Central memory CD8-positive, alpha-beta T cell (primary cell): ENCODE data around the gene HSPB6.
"Not testable (repeated sequence)": the region's sequence is repeated elsewhere in the genome, so short reads cannot be mapped to it uniquely, and the experiment has no call there.

Experiments used
- ATAC-seq: fragments of 150-1000 bp; cut with Tn5 transposase; replicated peaks from 2 replicates; pipeline ENCODE4 v1.10.0; 2022; ENCODE audit warnings: mild to moderate bottlenecking, moderate FRiP score, moderate number of reproducible peaks; ENCODE audit not compliant: poor library complexity, severe bottlenecking; ENCODE audit errors: extremely low read depth
- DNase-seq, 2 donors: peaks; one replicate each; pipeline ENCODE4 v3.0.0; 2021; ENCODE audit warnings: low spot score in 2 of 2
- H3K27ac Mint-ChIP-seq: one replicate; pipeline ENCODE4 v1.8.0; 2022; ENCODE audit warnings: low read depth, mild to moderate bottlenecking, moderate library complexity, mixed read lengths
- H3K27me3 Mint-ChIP-seq: one replicate; pipeline ENCODE4 v1.8.0; 2022; ENCODE audit warnings: mixed read lengths
- H3K36me3 Mint-ChIP-seq: one replicate; pipeline ENCODE4 v1.8.0; 2022; ENCODE audit warnings: mild to moderate bottlenecking, moderate library complexity, mixed read lengths; ENCODE audit not compliant: insufficient read depth
- H3K4me1 Mint-ChIP-seq: one replicate; pipeline ENCODE4 v1.8.0; 2022; ENCODE audit warnings: mixed read lengths
- H3K4me3 Mint-ChIP-seq: one replicate; pipeline ENCODE4 v1.8.0; 2022; ENCODE audit warnings: mild to moderate bottlenecking, moderate library complexity, mixed read lengths
- H3K9me3 Mint-ChIP-seq: one replicate; pipeline ENCODE4 v1.8.0; 2022; ENCODE audit warnings: mixed read lengths

Gene HSPB6

GRCh38 chr19:35781650-35782049 lies 24.8 kb upstream of the HSPB6 start:
- no peak for ATAC-seq
- peaks cover 5% of the 10 kb centered on the region for H3K36me3 Mint-ChIP-seq
- no peak for DNase-seq
- no peak overlapping the region for H3K4me3 Mint-ChIP-seq
- no peak overlapping the region for H3K27ac Mint-ChIP-seq
- H3K9me3 Mint-ChIP-seq, result no peaks in the 10 kb centered on the region
- H3K27me3 Mint-ChIP-seq, result no peaks in the 10 kb centered on the region
- H3K4me1 Mint-ChIP-seq, result peaks cover 15% of the 10 kb centered on the region

- H3K36me3 Mint-ChIP-seq, result peaks cover 5% of the 10 kb centered on the region
- H3K9me3 Mint-ChIP-seq, result no peaks in the 10 kb centered on the region
- no peak overlapping the region for H3K4me3 Mint-ChIP-seq
- H3K27ac Mint-ChIP-seq, result no peak overlapping the region
- ATAC-seq (no peak), DNase-seq (no peak)
- no peaks in the 10 kb centered on the region for H3K27me3 Mint-ChIP-seq
- H3K4me1 Mint-ChIP-seq, result peaks cover 25% of the 10 kb centered on the region
Observed at GRCh38 chr19:35780717-35781116, 23.9 kb upstream of the HSPB6 start.

- no peak overlapping the region for H3K4me3 Mint-ChIP-seq
- no peak overlapping the region for H3K27ac Mint-ChIP-seq
- H3K4me1 Mint-ChIP-seq, result peaks cover 25% of the 10 kb centered on the region
- H3K27me3 Mint-ChIP-seq, result no peaks in the 10 kb centered on the region
- ATAC-seq (no peak), DNase-seq (no peak)
- H3K36me3 Mint-ChIP-seq, result peaks cover 5% of the 10 kb centered on the region
- H3K9me3 Mint-ChIP-seq, result no peaks in the 10 kb centered on the region
Observed at GRCh38 chr19:35780058-35780457, 23.2 kb upstream of the HSPB6 start.

GRCh38 chr19:35779033-35779432 lies 22.2 kb upstream of the HSPB6 start:
- Mint-ChIP-seq H3K27ac (no peak overlapping the region), H3K36me3 (peaks cover 5% of the 10 kb centered on the region), H3K27me3 (no peaks in the 10 kb centered on the region), H3K4me1 (peaks cover 34% of the 10 kb centered on the region), H3K4me3 (no peak overlapping the region), H3K9me3 (no peaks in the 10 kb centered on the region)
- no peak for DNase-seq
- ATAC-seq, result no peak

DNA sequence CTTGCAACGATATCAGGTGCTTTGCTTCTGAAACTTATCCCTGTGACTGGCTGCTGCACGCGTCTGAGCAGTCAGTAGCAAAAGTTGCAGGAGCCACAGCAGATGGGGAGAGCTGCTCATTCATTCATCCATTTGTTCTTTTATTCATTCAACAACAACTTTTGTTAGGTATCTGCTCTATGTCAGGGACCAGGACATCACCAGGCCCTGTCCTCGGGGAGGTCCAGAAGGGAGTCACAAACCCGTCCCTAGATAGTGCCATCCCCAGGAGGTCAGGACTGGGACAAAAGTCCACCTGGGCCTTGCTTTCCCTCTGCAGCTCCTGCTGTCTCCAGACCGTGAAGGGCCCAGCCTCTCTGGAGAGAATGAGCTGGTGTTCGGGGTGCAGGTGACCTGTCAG lies 21.1 kb upstream of the HSPB6 start:
- H3K27ac Mint-ChIP-seq, result no peak overlapping the region
- no peak overlapping the region for H3K4me3 Mint-ChIP-seq
- H3K9me3 Mint-ChIP-seq, result no peaks in the 10 kb centered on the region
- ATAC-seq (no peak), DNase-seq (no peak)
- no peaks in the 10 kb centered on the region for H3K27me3 Mint-ChIP-seq
- peaks cover 4% of the 10 kb centered on the region for H3K36me3 Mint-ChIP-seq
- peaks cover 26% of the 10 kb centered on the region for H3K4me1 Mint-ChIP-seq

GRCh38 chr19:35777086-35777841 lies 20.4 kb upstream of the HSPB6 start:
- peaks cover 4% of the 10 kb centered on the region for H3K36me3 Mint-ChIP-seq
- DNase-seq (no peak), ATAC-seq (no peak)
- H3K27ac Mint-ChIP-seq, result no peak overlapping the region
- H3K4me1 Mint-ChIP-seq, result peaks cover 25% of the 10 kb centered on the region
- no peaks in the 10 kb centered on the region for H3K9me3 Mint-ChIP-seq
- H3K27me3 Mint-ChIP-seq, result no peaks in the 10 kb centered on the region
- no peak overlapping the region for H3K4me3 Mint-ChIP-seq

DNA sequence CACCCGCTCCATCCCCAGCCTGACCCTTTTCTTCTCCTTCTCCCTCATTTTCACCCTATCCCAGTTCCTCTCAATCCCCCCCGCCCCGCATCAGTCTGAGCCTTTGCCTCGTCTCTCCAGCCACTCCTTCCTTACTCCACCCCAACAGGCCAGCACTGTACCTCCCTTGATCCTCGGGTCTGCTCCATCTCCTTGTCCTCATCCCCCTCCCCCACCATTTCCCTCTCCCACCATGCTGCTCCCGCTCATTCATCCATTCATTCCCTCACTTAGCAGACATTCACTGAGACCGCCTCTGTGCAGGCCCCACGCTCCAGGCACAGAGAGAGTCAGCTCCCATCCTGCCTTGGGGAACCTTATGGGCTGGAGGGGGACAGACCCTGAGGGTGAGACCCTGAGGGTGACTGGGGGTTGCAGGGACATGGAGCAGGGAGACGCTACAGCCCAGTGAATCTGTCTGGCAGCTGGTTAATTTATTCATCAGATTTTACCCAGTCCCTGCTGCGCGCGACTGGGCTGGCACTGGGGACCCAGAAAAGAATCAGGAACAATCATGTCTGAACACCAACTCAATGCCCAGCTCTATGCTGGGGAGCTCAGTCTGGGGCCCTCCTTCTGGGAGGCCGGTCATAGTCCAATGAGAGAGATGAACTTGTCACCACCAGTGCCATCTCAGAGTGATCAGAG lies 19.4 kb upstream of the HSPB6 start:
- no peak for DNase-seq
- ATAC-seq, result no peak
- Mint-ChIP-seq H3K9me3 (no peaks in the 10 kb centered on the region), H3K27me3 (no peaks in the 10 kb centered on the region), H3K27ac (no peak overlapping the region), H3K4me1 (peaks cover 25% of the 10 kb centered on the region), H3K36me3 (peaks cover 4% of the 10 kb centered on the region), H3K4me3 (peak overlapping the region; percentile 75)

- H3K27me3 Mint-ChIP-seq, result no peaks in the 10 kb centered on the region
- H3K36me3 Mint-ChIP-seq, result peaks cover 4% of the 10 kb centered on the region
- no peaks in the 10 kb centered on the region for H3K9me3 Mint-ChIP-seq
- H3K4me3 Mint-ChIP-seq, result peak within 1 kb of the TSS; percentile 75
- peaks cover 25% of the 10 kb centered on the region for H3K4me1 Mint-ChIP-seq
- DNase-seq, result peak; percentile 96 to 98
- ATAC-seq, result peak; percentile 93
- H3K27ac Mint-ChIP-seq, result peak within 1 kb of the TSS; percentile 80
Observed at GRCh38 chr19:35775298-35776101, 18.7 kb upstream of the HSPB6 start, which contains the start of gene ARHGAP33. ARHGAP33 (plus strand) TSS chr19:35775564; CDS start chr19:35775659, 95 bp downstream.

GRCh38 chr19:35775046-35775297 lies 18.1 kb upstream of the HSPB6 start:
- no peaks in the 10 kb centered on the region for H3K27me3 Mint-ChIP-seq
- no peak for ATAC-seq
- peak overlapping the region; percentile 75 for H3K4me3 Mint-ChIP-seq
- no peak for DNase-seq
- H3K9me3 Mint-ChIP-seq, result no peaks in the 10 kb centered on the region
- peak overlapping the region; percentile 80 for H3K27ac Mint-ChIP-seq
- peaks cover 4% of the 10 kb centered on the region for H3K36me3 Mint-ChIP-seq
- peaks cover 25% of the 10 kb centered on the region for H3K4me1 Mint-ChIP-seq

- ATAC-seq (no peak), DNase-seq (no peak)
- H3K9me3 Mint-ChIP-seq, result no peaks in the 10 kb centered on the region
- H3K36me3 Mint-ChIP-seq, result peaks cover 4% of the 10 kb centered on the region
- peaks cover 25% of the 10 kb centered on the region for H3K4me1 Mint-ChIP-seq
- H3K27me3 Mint-ChIP-seq, result no peaks in the 10 kb centered on the region
- peak overlapping the region; percentile 75 for H3K4me3 Mint-ChIP-seq
- peak overlapping the region; percentile 80 for H3K27ac Mint-ChIP-seq
Observed at GRCh38 chr19:35774274-35775045, 17.6 kb upstream of the HSPB6 start.

DNA sequence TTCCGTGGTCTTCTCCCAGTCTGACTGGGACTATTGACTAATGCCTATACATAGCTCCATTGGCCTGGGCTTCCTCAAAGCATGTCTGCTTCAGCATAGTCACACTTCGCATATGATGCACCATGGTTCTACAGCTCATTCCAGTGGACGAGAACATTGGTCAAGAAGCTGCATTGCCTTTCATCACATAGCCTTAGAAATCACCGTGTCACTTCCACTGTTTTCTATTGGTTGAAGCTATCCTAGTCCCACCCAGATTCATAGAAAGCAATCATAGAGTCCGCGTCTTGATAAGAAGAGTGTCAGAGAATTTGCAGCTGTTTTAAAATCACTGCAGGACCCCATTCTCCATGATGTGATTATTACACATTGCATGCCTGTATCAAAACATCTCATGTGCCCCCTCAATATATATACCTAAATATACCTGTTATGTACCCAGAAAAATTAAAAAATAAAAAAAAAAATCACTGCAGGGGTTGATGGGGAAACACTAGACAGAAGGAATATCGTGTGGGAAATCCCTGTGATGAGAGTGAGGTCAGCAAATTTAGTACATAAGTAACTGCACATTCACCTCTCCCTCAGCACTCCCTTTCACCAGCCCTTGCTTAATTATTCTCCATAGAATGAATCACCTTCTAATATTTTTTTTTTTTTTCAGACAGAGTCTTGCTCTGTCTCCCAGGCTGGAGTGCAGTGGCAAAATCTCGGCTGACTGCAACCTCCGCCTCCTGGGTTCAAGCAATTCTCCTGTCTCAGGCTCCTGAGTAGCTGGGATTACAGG lies 16.4 kb upstream of the HSPB6 start:
- Mint-ChIP-seq H3K9me3 (no peaks in the 10 kb centered on the region), H3K27ac (no peak overlapping the region), H3K4me1 (peaks cover 25% of the 10 kb centered on the region), H3K36me3 (peaks cover 3% of the 10 kb centered on the region), H3K27me3 (no peaks in the 10 kb centered on the region), H3K4me3 (no peak overlapping the region)
- DNase-seq (no peak), ATAC-seq (no peak)

- not testable (repeated sequence) for ATAC-seq, DNase-seq, H3K36me3 Mint-ChIP-seq, H3K9me3 Mint-ChIP-seq, H3K4me3 Mint-ChIP-seq, H3K27me3 Mint-ChIP-seq, H3K27ac Mint-ChIP-seq
- H3K4me1 Mint-ChIP-seq, result peaks cover 25% of the 10 kb centered on the region
Observed at GRCh38 chr19:35772362-35772761, 15.5 kb upstream of the HSPB6 start.
